HL-60 (cell line): ENCODE measurements around the gene EOMES.

Experiments
- GABPA ChIP-seq: IDR thresholded peaks from 2 replicates; pipeline ENCODE4 v1.6.1; 2012; ENCODE audit warnings: low read depth
- POLR2AphosphoS5 ChIP-seq: IDR thresholded peaks from 2 replicates; pipeline ENCODE4 v1.6.1; 2012; ENCODE audit warnings: low read depth
- REST ChIP-seq: IDR thresholded peaks from 2 replicates; pipeline ENCODE4 v1.6.1; 2012; ENCODE audit warnings: low read depth; ENCODE audit not compliant: insufficient replicate concordance
- SPI1 ChIP-seq: IDR thresholded peaks from 2 replicates; pipeline ENCODE4 v1.6.1; 2012; ENCODE audit warnings: low read depth, mild to moderate bottlenecking, borderline replicate concordance
- TF ChIP-seq, protein P1 (sequence below): IDR thresholded peaks from one replicate; pipeline ENCODE4 v1.5.1; 2011; ENCODE audit warnings: low read length, control low read depth, inconsistent platforms; ENCODE audit not compliant: insufficient read depth

GRCh38 chr3:27767000-27767399 lies 44.9 kb upstream of the EOMES start:
- TF ChIP-seq, protein P1, sequence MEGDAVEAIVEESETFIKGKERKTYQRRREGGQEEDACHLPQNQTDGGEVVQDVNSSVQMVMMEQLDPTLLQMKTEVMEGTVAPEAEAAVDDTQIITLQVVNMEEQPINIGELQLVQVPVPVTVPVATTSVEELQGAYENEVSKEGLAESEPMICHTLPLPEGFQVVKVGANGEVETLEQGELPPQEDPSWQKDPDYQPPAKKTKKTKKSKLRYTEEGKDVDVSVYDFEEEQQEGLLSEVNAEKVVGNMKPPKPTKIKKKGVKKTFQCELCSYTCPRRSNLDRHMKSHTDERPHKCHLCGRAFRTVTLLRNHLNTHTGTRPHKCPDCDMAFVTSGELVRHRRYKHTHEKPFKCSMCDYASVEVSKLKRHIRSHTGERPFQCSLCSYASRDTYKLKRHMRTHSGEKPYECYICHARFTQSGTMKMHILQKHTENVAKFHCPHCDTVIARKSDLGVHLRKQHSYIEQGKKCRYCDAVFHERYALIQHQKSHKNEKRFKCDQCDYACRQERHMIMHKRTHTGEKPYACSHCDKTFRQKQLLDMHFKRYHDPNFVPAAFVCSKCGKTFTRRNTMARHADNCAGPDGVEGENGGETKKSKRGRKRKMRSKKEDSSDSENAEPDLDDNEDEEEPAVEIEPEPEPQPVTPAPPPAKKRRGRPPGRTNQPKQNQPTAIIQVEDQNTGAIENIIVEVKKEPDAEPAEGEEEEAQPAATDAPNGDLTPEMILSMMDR: no peak
- no peak for TF ChIP-seq POLR2AphosphoS5
- no peak for TF ChIP-seq GABPA
- TF ChIP-seq SPI1: no peak
- no peak for TF ChIP-seq REST
